Measurements from ENCODE around the gene KCNJ12.

The KCNJ12 gene

GRCh38 chr17:21351366-21352065 lies 24.6 kb upstream of the KCNJ12 start:
- TF ChIP-seq, protein P1, sequence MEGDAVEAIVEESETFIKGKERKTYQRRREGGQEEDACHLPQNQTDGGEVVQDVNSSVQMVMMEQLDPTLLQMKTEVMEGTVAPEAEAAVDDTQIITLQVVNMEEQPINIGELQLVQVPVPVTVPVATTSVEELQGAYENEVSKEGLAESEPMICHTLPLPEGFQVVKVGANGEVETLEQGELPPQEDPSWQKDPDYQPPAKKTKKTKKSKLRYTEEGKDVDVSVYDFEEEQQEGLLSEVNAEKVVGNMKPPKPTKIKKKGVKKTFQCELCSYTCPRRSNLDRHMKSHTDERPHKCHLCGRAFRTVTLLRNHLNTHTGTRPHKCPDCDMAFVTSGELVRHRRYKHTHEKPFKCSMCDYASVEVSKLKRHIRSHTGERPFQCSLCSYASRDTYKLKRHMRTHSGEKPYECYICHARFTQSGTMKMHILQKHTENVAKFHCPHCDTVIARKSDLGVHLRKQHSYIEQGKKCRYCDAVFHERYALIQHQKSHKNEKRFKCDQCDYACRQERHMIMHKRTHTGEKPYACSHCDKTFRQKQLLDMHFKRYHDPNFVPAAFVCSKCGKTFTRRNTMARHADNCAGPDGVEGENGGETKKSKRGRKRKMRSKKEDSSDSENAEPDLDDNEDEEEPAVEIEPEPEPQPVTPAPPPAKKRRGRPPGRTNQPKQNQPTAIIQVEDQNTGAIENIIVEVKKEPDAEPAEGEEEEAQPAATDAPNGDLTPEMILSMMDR (IDR thresholded peaks at IDR 0.05; ENCODE audit: unreplicated experiment in 3 of 3): no peak
- no peaks in the 10 kb centered on the region for H3K36me3 Mint-ChIP-seq (ENCODE audit: low read depth)
- no peaks in the 10 kb centered on the region for H3K9me3 Mint-ChIP-seq
- peaks cover 11% of the 10 kb centered on the region for H3K27me3 Mint-ChIP-seq (ENCODE audit: low read depth)
- H3K4me1 Mint-ChIP-seq: no peaks in the 10 kb centered on the region
- H3K4me3 Mint-ChIP-seq: no peak overlapping the region
- H3K27ac Mint-ChIP-seq: no peak overlapping the region

GRCh38 chr17:21352221-21352980 lies 23.8 kb upstream of the KCNJ12 start:
- H3K27ac Mint-ChIP-seq: no peak overlapping the region
- H3K36me3 Mint-ChIP-seq (ENCODE audit: low read depth): no peaks in the 10 kb centered on the region
- TF ChIP-seq, protein P1 (IDR thresholded peaks at IDR 0.05; ENCODE audit: unreplicated experiment in 3 of 3): no peak
- H3K27me3 Mint-ChIP-seq (ENCODE audit: low read depth): peaks cover 14% of the 10 kb centered on the region
- H3K4me1 Mint-ChIP-seq: no peaks in the 10 kb centered on the region
- H3K4me3 Mint-ChIP-seq: no peak overlapping the region
- H3K9me3 Mint-ChIP-seq: no peaks in the 10 kb centered on the region

DNA sequence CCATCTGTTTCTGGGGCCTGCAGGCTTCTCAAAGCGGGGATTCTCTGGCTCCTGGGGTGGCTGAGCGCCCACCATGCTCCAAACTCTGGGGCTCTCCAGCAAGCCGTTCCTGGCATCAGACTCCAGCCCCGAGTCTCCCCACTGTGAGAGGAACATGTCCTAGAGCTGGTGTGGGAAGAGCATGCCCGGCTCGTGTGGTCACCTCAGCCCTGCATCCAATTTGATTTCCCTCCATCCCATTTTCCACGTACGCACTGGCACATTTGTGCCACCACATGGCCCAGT lies 23.2 kb upstream of the KCNJ12 start:
- TF ChIP-seq, protein P1 (IDR thresholded peaks at IDR 0.05; ENCODE audit: unreplicated experiment in 3 of 3): no peak
- H3K4me1 Mint-ChIP-seq: no peaks in the 10 kb centered on the region
- H3K4me3 Mint-ChIP-seq: no peak overlapping the region
- H3K27me3 Mint-ChIP-seq (ENCODE audit: low read depth): peaks cover 14% of the 10 kb centered on the region
- no peaks in the 10 kb centered on the region for H3K9me3 Mint-ChIP-seq
- H3K27ac Mint-ChIP-seq: no peak overlapping the region
- H3K36me3 Mint-ChIP-seq (ENCODE audit: low read depth): no peaks in the 10 kb centered on the region

DNA sequence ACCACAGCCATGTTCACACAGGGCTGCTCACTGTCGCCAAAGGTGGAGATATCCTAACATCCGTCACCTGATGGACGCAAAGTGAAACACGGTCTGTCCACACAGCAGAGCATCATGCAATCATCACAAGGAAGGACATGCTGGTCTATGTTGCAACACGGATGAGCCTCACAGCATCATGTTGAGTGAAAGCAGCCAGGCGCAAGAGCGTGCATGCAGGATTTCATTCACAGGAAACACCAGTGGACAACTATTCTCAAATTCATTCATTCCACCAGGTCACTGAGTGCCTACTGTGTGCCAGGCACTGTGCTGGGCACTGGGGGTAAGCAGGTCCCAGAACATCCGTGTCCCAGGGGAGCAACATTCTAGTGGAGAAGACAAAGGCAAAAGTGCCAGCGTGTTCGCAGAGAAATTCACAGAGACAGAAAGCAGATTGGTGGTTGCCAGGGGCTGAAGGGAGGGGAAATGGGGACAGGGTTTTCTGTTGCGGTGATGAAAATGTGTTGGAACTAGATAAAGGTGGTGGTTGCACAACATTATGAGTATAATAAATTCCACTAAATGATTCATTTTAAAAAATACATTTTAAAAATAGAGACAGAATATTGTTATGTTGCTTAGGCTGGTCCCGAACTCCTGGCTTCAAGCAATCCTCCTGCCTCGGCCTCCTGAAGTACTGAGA lies 22.7 kb upstream of the KCNJ12 start:
- no peak overlapping the region for H3K4me3 Mint-ChIP-seq
- peaks cover 14% of the 10 kb centered on the region for H3K27me3 Mint-ChIP-seq (ENCODE audit: low read depth)
- H3K27ac Mint-ChIP-seq: no peak overlapping the region

GRCh38 chr17:21354796-21355385 lies 21.3 kb upstream of the KCNJ12 start:
- Mint-ChIP-seq H3K4me1 (no peaks in the 10 kb centered on the region), H3K27me3 (ENCODE audit: low read depth) (peaks cover 14% of the 10 kb centered on the region), H3K27ac (no peak overlapping the region), H3K36me3 (ENCODE audit: low read depth) (no peaks in the 10 kb centered on the region), H3K9me3 (no peaks in the 10 kb centered on the region), H3K4me3 (no peak overlapping the region)
- TF ChIP-seq, protein P1 (IDR thresholded peaks at IDR 0.05; ENCODE audit: unreplicated experiment in 3 of 3): no peak

More for the DNA sequence above, 22.7 kb upstream of the KCNJ12 start:
- Mint-ChIP-seq H3K4me1 (no peaks in the 10 kb centered on the region), H3K9me3 (no peaks in the 10 kb centered on the region), H3K36me3 (ENCODE audit: low read depth) (no peaks in the 10 kb centered on the region)
- TF ChIP-seq, protein P1 (IDR thresholded peaks at IDR 0.05; ENCODE audit: unreplicated experiment in 3 of 3): no peak
